Mesenchymal stem cell (in vitro differentiated cells and primary cell): ENCODE results near the gene SLC5A6.

Experiments used
- DNase-seq: peaks from one replicate; pipeline ENCODE4 v3.0.0-alpha.2; 2013
- H2AFZ ChIP-seq: one replicate; pipeline ENCODE4 v1.6.1; 2013; ENCODE audit warnings: low read depth, mild to moderate bottlenecking, control low read depth, inconsistent platforms, low read length, moderate library complexity
- H2AK5ac ChIP-seq: 2 replicates; pipeline ENCODE4 v1.6.1; 2013; ENCODE audit warnings: low read length, moderate library complexity, mild to moderate bottlenecking, inconsistent platforms; ENCODE audit not compliant: severe bottlenecking
- H2BK120ac ChIP-seq: one replicate; pipeline ENCODE4 v1.6.1; 2013; ENCODE audit warnings: low read depth, mild to moderate bottlenecking, inconsistent platforms, low read length, moderate library complexity
- H2BK12ac ChIP-seq, 2 experiments: one replicate each; pipeline ENCODE4 v1.6.1; 2013; ENCODE audit warnings: inconsistent platforms in 2 of 2, low read length in 2 of 2, mild to moderate bottlenecking in 2 of 2, moderate library complexity in 2 of 2, control low read depth in 1 of 2
- H2BK15ac ChIP-seq: one replicate; pipeline ENCODE4 v1.6.1; 2013; ENCODE audit warnings: mild to moderate bottlenecking, low read depth, inconsistent platforms; ENCODE audit not compliant: poor library complexity, severe bottlenecking
- H2BK5ac ChIP-seq: 2 replicates; pipeline ENCODE4 v1.6.1; 2013; ENCODE audit warnings: low read depth, mild to moderate bottlenecking, low read length, control low read depth, inconsistent platforms; ENCODE audit not compliant: poor library complexity, severe bottlenecking
- H3K14ac ChIP-seq, 2 experiments: one replicate each; pipeline ENCODE4 v1.6.1; 2013; ENCODE audit warnings: inconsistent platforms in 2 of 2, low read length in 2 of 2, control low read depth in 1 of 2, mild to moderate bottlenecking in 1 of 2, moderate library complexity in 1 of 2
- H3K18ac ChIP-seq, 2 experiments: one replicate each; pipeline ENCODE4 v1.6.1; 2013; ENCODE audit warnings: inconsistent platforms in 2 of 2, low read length in 2 of 2, control low read depth in 1 of 2, low read depth in 1 of 2, mild to moderate bottlenecking in 1 of 2
- H3K23ac ChIP-seq, 2 experiments: one replicate each; pipeline ENCODE4 v1.6.1; 2013; ENCODE audit warnings: inconsistent platforms in 2 of 2, low read length in 2 of 2, mild to moderate bottlenecking in 2 of 2, moderate library complexity in 2 of 2, control low read depth in 1 of 2
- H3K27ac ChIP-seq: 2 replicates; pipeline ENCODE4 v1.5.1; 2013; ENCODE audit warnings: mild to moderate bottlenecking, moderate library complexity, low read length, control low read depth, inconsistent platforms; ENCODE audit not compliant: poor library complexity, severe bottlenecking
- H3K27me3 ChIP-seq, 2 experiments: 2 replicates each; pipeline versions ENCODE4 v1.6.1 to v1.7.0; 2013; ENCODE audit warnings: low read length in 2 of 2, mild to moderate bottlenecking in 2 of 2, moderate library complexity in 2 of 2, control low read depth in 1 of 2, inconsistent platforms in 1 of 2; ENCODE audit not compliant: control insufficient read depth in 1 of 2, insufficient read depth in 1 of 2
- H3K36me3 ChIP-seq, 2 experiments: 2 replicates each; pipeline versions ENCODE4 v1.6.1 to v1.7.0; 2013; ENCODE audit warnings: low read length in 2 of 2, control low read depth in 1 of 2, inconsistent platforms in 1 of 2, low read depth in 1 of 2, mild to moderate bottlenecking in 1 of 2; ENCODE audit not compliant: insufficient read depth in 2 of 2, control insufficient read depth in 1 of 2
- H3K4ac ChIP-seq, 2 experiments: one replicate each; pipeline ENCODE4 v1.6.1; 2013; ENCODE audit warnings: inconsistent platforms in 2 of 2, low read length in 2 of 2, mild to moderate bottlenecking in 2 of 2, moderate library complexity in 2 of 2, control low read depth in 1 of 2, low read depth in 1 of 2
- H3K4me1 ChIP-seq: 2 replicates; pipeline ENCODE4 v1.6.1; 2013; ENCODE audit warnings: low read depth, low read length, control low read depth; ENCODE audit not compliant: control insufficient read depth, insufficient read depth
- H3K4me2 ChIP-seq: 2 replicates; pipeline ENCODE4 v1.6.1; 2013; ENCODE audit warnings: low read length, mild to moderate bottlenecking, inconsistent platforms; ENCODE audit not compliant: poor library complexity, severe bottlenecking
- H3K4me3 ChIP-seq, 2 experiments: 2 replicates each; pipeline versions ENCODE4 v1.5.1 to v1.7.0; 2013; ENCODE audit warnings: low read length in 2 of 2, mild to moderate bottlenecking in 2 of 2, control low read depth in 1 of 2, low read depth in 1 of 2; ENCODE audit not compliant: insufficient read depth in 1 of 2
- H3K79me1 ChIP-seq: replicated peaks from 2 replicates; pipeline ENCODE4 v1.6.1; 2013; ENCODE audit warnings: mild to moderate bottlenecking, control low read depth, low read length, inconsistent platforms; ENCODE audit not compliant: poor library complexity, severe bottlenecking
- H3K9ac ChIP-seq: 2 replicates; pipeline ENCODE4 v1.7.0; 2013; ENCODE audit warnings: mild to moderate bottlenecking, low read length, moderate library complexity
- H3K9me3 ChIP-seq: 2 replicates; pipeline ENCODE4 v1.7.0; 2013; ENCODE audit warnings: mild to moderate bottlenecking, low read length; ENCODE audit not compliant: control insufficient read depth
- H4K8ac ChIP-seq: one replicate; pipeline ENCODE4 v1.6.1; 2013; ENCODE audit warnings: inconsistent platforms, mild to moderate bottlenecking, low read length, moderate library complexity
- H4K91ac ChIP-seq: one replicate; pipeline ENCODE4 v1.6.1; 2013; ENCODE audit warnings: mild to moderate bottlenecking, low read length, inconsistent platforms
- WGBS: methylation state at CpG from one replicate; pipeline ENCODE4 v1.1.7; 2013; ENCODE audit warnings: mixed read lengths; 5-methylcytosine and 5-hydroxymethylcytosine counted together

Gene SLC5A6

DNA sequence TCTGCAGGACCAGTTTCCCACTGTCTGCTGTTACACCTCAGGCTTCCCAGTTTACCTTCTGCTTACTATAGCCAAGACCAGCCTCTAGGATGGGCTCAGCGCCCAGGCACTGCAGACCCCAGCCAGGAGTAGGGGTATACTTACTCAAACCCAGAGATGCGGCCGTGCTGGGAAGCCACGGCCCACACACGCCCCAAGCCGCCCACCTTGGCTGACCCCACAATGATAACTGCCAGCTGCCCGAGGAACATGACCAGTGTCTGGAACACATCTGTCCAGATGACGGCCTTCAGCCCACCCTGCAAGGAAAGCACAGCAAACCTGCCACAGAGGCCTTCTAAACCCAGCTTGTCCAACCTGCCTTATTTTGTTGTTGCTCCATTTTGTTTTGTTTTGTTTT is 6.9 kb downstream of the SLC5A6 start:
- Histone ChIP-seq H3K9me3 (no peaks in the 10 kb centered on the region), H3K4me2 (no peak overlapping the region), H2BK120ac (no peak overlapping the region), H2BK5ac (no peak overlapping the region), H2BK12ac (no peak overlapping the region), H3K23ac (no peak overlapping the region), H2AFZ (no peak overlapping the region), H3K4me3 (no peak overlapping the region), H3K14ac (no peak overlapping the region), H3K4me1 (no peaks in the 10 kb centered on the region), H3K27me3 (no peaks in the 10 kb centered on the region), H3K79me1 (peaks cover 10% of the 10 kb centered on the region), H3K36me3 (peaks cover 70 to 91% of the 10 kb centered on the region in 2 experiments), H2BK15ac (no peak overlapping the region), H3K27ac (no peak overlapping the region), H4K8ac (no peak overlapping the region), H2AK5ac (no peak overlapping the region), H3K4ac (no peak overlapping the region), H3K9ac (no peak overlapping the region), H3K18ac (no peak overlapping the region), H4K91ac (no peak overlapping the region)
- WGBS: 95% methylated on average over 8 of the region's 8 CpGs
- no peak for DNase-seq

DNA sequence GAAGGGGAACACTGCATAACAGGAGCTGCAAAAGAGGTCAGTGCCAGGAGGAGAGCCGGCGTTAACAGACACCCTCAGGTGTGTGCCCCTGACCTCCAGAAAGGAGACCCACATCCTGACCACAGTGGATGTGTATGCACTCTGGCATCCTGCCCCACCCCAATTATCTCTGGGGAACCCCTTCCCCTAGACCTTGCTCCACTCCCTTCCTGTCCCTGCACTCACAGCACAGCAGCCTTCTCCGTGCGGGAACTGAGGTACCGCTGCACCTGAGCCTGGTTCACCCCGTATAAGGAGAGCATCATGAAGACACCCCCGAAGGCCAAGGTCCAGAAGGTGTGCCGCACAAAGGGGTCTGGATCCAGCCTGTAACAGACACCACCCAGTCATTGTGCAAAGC is 7.5 kb downstream of the SLC5A6 start:
- H3K27ac ChIP-seq: no peak overlapping the region
- H3K4me2 ChIP-seq: no peak overlapping the region
- H3K18ac ChIP-seq: no peak overlapping the region
- no peak overlapping the region for H2BK5ac ChIP-seq
- H3K4ac ChIP-seq: no peak overlapping the region
- peaks cover 71 to 91% of the 10 kb centered on the region in 2 experiments for H3K36me3 ChIP-seq
- no peak overlapping the region for H2AFZ ChIP-seq
- 97% methylated on average over 8 of the region's 8 CpGs for WGBS
- no peak overlapping the region for H3K4me3 ChIP-seq
- no peak overlapping the region for H3K14ac ChIP-seq
- no peak overlapping the region for H3K23ac ChIP-seq
- no peak overlapping the region for H2AK5ac ChIP-seq
- no peak overlapping the region for H4K91ac ChIP-seq
- H2BK12ac ChIP-seq: no peak overlapping the region
- no peaks in the 10 kb centered on the region for H3K9me3 ChIP-seq
- H3K4me1 ChIP-seq: no peaks in the 10 kb centered on the region
- no peak overlapping the region for H3K9ac ChIP-seq
- H4K8ac ChIP-seq: no peak overlapping the region
- no peak for DNase-seq
- H3K79me1 ChIP-seq: peaks cover 8% of the 10 kb centered on the region
- no peaks in the 10 kb centered on the region for H3K27me3 ChIP-seq
- no peak overlapping the region for H2BK120ac ChIP-seq
- no peak overlapping the region for H2BK15ac ChIP-seq

DNA sequence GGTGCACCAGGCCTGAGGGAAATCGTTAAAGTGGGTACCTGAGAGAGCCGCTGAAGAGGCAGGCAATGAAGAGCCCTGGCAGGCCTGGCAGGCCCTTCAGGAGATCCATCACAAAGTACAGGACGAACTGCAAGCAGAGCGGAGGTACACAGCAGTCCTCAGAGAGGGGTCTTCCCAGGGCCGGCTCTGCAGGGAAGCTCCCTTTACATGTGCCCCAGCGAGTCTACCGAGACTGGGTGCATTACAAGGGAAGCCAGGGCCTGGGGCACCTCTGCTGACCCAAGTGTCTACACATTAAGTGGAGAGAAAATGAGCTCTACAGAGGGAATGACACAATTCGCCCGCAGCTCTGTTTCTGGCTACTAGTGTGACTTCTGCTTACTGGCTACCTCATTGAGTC is 8.3 kb downstream of the SLC5A6 start:
- H2AK5ac ChIP-seq: no peak overlapping the region
- H3K4ac ChIP-seq: no peak overlapping the region
- no peak overlapping the region for H3K4me3 ChIP-seq
- H2BK5ac ChIP-seq: no peak overlapping the region
- WGBS: 99% methylated on average over 9 of the region's 9 CpGs
- H3K14ac ChIP-seq: no peak overlapping the region
- no peak overlapping the region for H3K4me2 ChIP-seq
- no peak overlapping the region for H3K23ac ChIP-seq
- DNase-seq: no peak
- H2AFZ ChIP-seq: no peak overlapping the region
- no peak overlapping the region for H4K91ac ChIP-seq
- no peaks in the 10 kb centered on the region for H3K4me1 ChIP-seq
- H3K79me1 ChIP-seq: peaks cover 8% of the 10 kb centered on the region
- no peak overlapping the region for H3K9ac ChIP-seq
- H3K9me3 ChIP-seq: no peaks in the 10 kb centered on the region
- H3K27ac ChIP-seq: no peak overlapping the region
- H4K8ac ChIP-seq: no peak overlapping the region
- H2BK12ac ChIP-seq: no peak overlapping the region
- H3K18ac ChIP-seq: no peak overlapping the region
- no peak overlapping the region for H2BK15ac ChIP-seq
- no peak overlapping the region for H2BK120ac ChIP-seq
- H3K27me3 ChIP-seq: no peaks in the 10 kb centered on the region
- H3K36me3 ChIP-seq: peaks cover 68 to 86% of the 10 kb centered on the region in 2 experiments

DNA sequence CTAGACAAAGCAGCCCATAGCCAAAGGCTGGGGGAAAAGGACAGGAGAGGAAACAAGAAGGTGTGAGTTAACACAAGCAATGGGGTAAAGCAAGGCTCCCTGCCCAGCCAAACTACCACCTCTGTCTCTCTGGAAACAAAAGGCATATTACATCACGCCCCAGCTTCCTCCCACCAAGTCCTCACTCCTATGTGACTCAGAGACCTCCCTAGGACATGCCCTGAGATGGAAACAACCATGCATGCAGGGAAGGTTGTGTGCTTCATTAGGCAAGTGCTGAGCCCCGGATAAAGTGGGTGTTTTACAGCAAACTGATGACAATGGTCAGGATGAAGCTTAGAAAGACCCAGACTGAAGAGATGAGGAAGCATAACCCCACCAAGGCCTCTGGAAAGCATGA is 9.2 kb downstream of the SLC5A6 start:
- Histone ChIP-seq H3K27me3 (no peaks in the 10 kb centered on the region), H3K4me3 (no peak overlapping the region), H2AFZ (no peak overlapping the region), H2BK5ac (no peak overlapping the region), H3K9ac (no peak overlapping the region), H3K18ac (no peak overlapping the region), H4K8ac (no peak overlapping the region), H3K23ac (no peak overlapping the region), H2AK5ac (no peak overlapping the region), H3K9me3 (no peaks in the 10 kb centered on the region), H3K36me3 (peaks cover 60 to 77% of the 10 kb centered on the region in 2 experiments), H4K91ac (no peak overlapping the region), H2BK12ac (no peak overlapping the region), H3K79me1 (peaks cover 1% of the 10 kb centered on the region), H3K4me1 (no peaks in the 10 kb centered on the region), H3K4ac (no peak overlapping the region), H2BK15ac (no peak overlapping the region), H3K14ac (no peak overlapping the region), H3K4me2 (no peak overlapping the region), H2BK120ac (no peak overlapping the region), H3K27ac (no peak overlapping the region)
- no peak for DNase-seq
- 88% methylated on average over 2 of the region's 2 CpGs for WGBS
